PC-3 (cell line): ENCODE measurements around the gene RFX1. TPM values are rescaled to one million over a fixed set of nuclear protein-coding genes. Genes with fewer than 3 reads are reported as not detected.

ENCODE experiments used
- ATAC-seq: fragments of 200-7000 bp; cut with Tn5 transposase; 2 replicates; pipeline ENCODE4 v1.9.1; 2020; ENCODE audit warnings: mild to moderate bottlenecking, moderate library complexity
- BruUV-seq: library from RNA; stranded (reverse); fragments of 400-500 nt; replicated peaks from 2 replicates; lab custom pipeline; 2021; lab: Mats Ljungman, UMichigan
- CTCF ChIA-PET: fragments of 300-600 bp; sonication (Branson Sonifier 250); formaldehyde crosslinking; loops from one replicate; lab custom pipeline; 2022; ENCODE audit warnings: antibody characterized with exemption; lab: Charles Lee
- POLR2A ChIA-PET: fragments of 300-600 bp; sonication (Branson Sonifier 250); formaldehyde crosslinking; loops from one replicate; lab custom pipeline; 2022; ENCODE audit warnings: antibody characterized with exemption; ENCODE audit not compliant: unreplicated experiment; lab: Charles Lee
- DNase-seq: peaks from one replicate; pipeline ENCODE4 v3.0.0-alpha.2; 2015
- H2AFZ ChIP-seq: fragments of 300-600 bp; sonication (generic); 2 replicates; pipeline ENCODE4 v1.6.0; 2016; ENCODE audit warnings: antibody characterized with exemption, low read length
- H3F3A ChIP-seq: fragments of 300-600 bp; sonication (generic); one replicate; pipeline ENCODE4 v1.6.0; 2017; ENCODE audit warnings: antibody characterized with exemption, low read length, control low read depth, mild to moderate bottlenecking; ENCODE audit not compliant: unreplicated experiment
- H3K27ac ChIP-seq: fragments of 300-600 bp; sonication (generic); 2 replicates; pipeline ENCODE4 v1.5.1; 2016; ENCODE audit warnings: mild to moderate bottlenecking, low read length
- H3K27me3 ChIP-seq: fragments of 300-600 bp; sonication (generic); 2 replicates; pipeline ENCODE4 v1.6.1; 2016; ENCODE audit warnings: low read length, mixed read lengths
- H3K36me3 ChIP-seq: fragments of 300-600 bp; sonication (generic); 2 replicates; pipeline ENCODE4 v1.6.1; 2016; ENCODE audit warnings: low read depth, mixed run types, low read length, mixed read lengths
- H3K4me1 ChIP-seq: fragments of 300-600 bp; sonication (generic); 2 replicates; pipeline ENCODE4 v1.5.1; 2016; ENCODE audit warnings: low read length; ENCODE audit not compliant: insufficient read depth
- H3K4me2 ChIP-seq: fragments of 300-600 bp; sonication (generic); 2 replicates; pipeline ENCODE4 v1.6.0; 2016; ENCODE audit warnings: low read length
- H3K4me3 ChIP-seq: fragments of 300-600 bp; sonication (generic); 2 replicates; pipeline ENCODE4 v1.5.1; 2016; ENCODE audit warnings: mild to moderate bottlenecking, low read length, mixed read lengths
- H3K79me2 ChIP-seq: fragments of 300-600 bp; sonication (generic); 2 replicates; pipeline ENCODE4 v1.6.1; 2017; ENCODE audit warnings: low read length, mixed read lengths
- H3K9ac ChIP-seq: fragments of 300-600 bp; sonication (generic); 2 replicates; pipeline ENCODE4 v1.6.0; 2016; ENCODE audit warnings: mild to moderate bottlenecking, low read length
- H3K9me2 ChIP-seq: fragments of 300-600 bp; sonication (generic); replicated peaks from 2 replicates; pipeline ENCODE4 v1.6.1; 2016; ENCODE audit warnings: mixed run types, low read length, mixed read lengths
- H3K9me3 ChIP-seq: fragments of 300-600 bp; sonication (generic); 2 replicates; pipeline ENCODE4 v1.6.1; 2016; ENCODE audit warnings: low read length, mixed read lengths
- H4K20me1 ChIP-seq: fragments of 300-600 bp; sonication (generic); 2 replicates; pipeline ENCODE4 v1.6.1; 2016; ENCODE audit warnings: low read length, mixed read lengths
- CTCF ChIP-seq: fragments of 300-600 bp; sonication (generic); conservative IDR thresholded peaks from 2 replicates; pipeline ENCODE4 v1.5.1; 2017; ENCODE audit warnings: antibody characterized with exemption, low read depth, mild to moderate bottlenecking, low read length
- EZH2 ChIP-seq: fragments of 300-600 bp; sonication (generic); IDR thresholded peaks from one replicate; pipeline ENCODE4 v1.6.1; 2017; ENCODE audit warnings: antibody characterized with exemption, mild to moderate bottlenecking, low read length; ENCODE audit not compliant: unreplicated experiment
- EZH2phosphoT487 ChIP-seq: fragments of 300-600 bp; sonication (generic); IDR thresholded peaks from 2 replicates; pipeline ENCODE4 v1.6.1; 2018; ENCODE audit warnings: mild to moderate bottlenecking, antibody characterized with exemption, low read length, borderline replicate concordance
- intact Hi-C: fragments of 100-400 bp; cut with micrococcal nuclease; formaldehyde crosslinking; loops from 2 replicates; pipeline ENCODE4 v1.9.0; 2023
- total RNA-seq: library from RNA; depleted of rRNA; stranded (reverse); fragments of >200 nt; gene quantifications from 2 replicates; pipeline ENCODE4 v1.2.3, GENCODE V29; 2014

Gene RFX1
- total RNA-seq, 1 experiment from 2014 or later, result 7.5 TPM

- Histone ChIP-seq H3K4me3 (no peak overlapping the region), H3K36me3 (no peaks in the 10 kb centered on the region), H3F3A (no peaks in the 10 kb centered on the region), H4K20me1 (no peaks in the 10 kb centered on the region), H3K4me1 (0 out of 2 replicates have a peak, but pooled peaks cover 6% of the 10 kb centered on the region), H3K79me2 (no peaks in the 10 kb centered on the region), H3K27me3 (no peaks in the 10 kb centered on the region), H3K9me2 (no peaks in the 10 kb centered on the region), H3K4me2 (no peak overlapping the region), H3K9me3 (no peaks in the 10 kb centered on the region), H2AFZ (no peak overlapping the region), H3K9ac (no peak overlapping the region), H3K27ac (no peak overlapping the region)
- CTCF ChIA-PET, result interaction anchor here (0.6 kb wide), 2 partner anchors 21 to 253 kb away, joined by 4 read pairs; no protein-coding TSS in a partner anchor
- no TSS peak for BruUV-seq
- intact Hi-C loops, result no loop called here
- no peak for DNase-seq
- ATAC-seq, result no peak
- POLR2A ChIA-PET, result no interaction called here
- TF ChIP-seq EZH2phosphoT487 (no peak), CTCF (no peak), EZH2 (no peak)
These were observed 13.0 kb upstream of the RFX1 start for GRCh38 chr19:14019100-14019499.

GRCh38 chr19:14015524-14016035 is 9.5 kb upstream of the RFX1 start:
- H3F3A ChIP-seq, result no peaks in the 10 kb centered on the region
- H4K20me1 ChIP-seq, result no peaks in the 10 kb centered on the region
- no TSS peak for BruUV-seq
- no peak overlapping the region for H3K4me3 ChIP-seq
- POLR2A ChIA-PET, result no interaction called here
- no peaks in the 10 kb centered on the region for H3K36me3 ChIP-seq
- no peak overlapping the region for H3K27ac ChIP-seq
- intact Hi-C loops, result no loop called here
- H3K4me2 ChIP-seq, result no peak overlapping the region
- no peaks in the 10 kb centered on the region for H3K27me3 ChIP-seq
- no peak overlapping the region for H3K9ac ChIP-seq
- H3K4me1 ChIP-seq, result no peaks in the 10 kb centered on the region
- no peaks in the 10 kb centered on the region for H3K79me2 ChIP-seq
- H2AFZ ChIP-seq, result no peak overlapping the region
- TF ChIP-seq EZH2phosphoT487 (no peak), EZH2 (no peak)
- no peaks in the 10 kb centered on the region for H3K9me3 ChIP-seq
- CTCF ChIA-PET, result no interaction called here
- H3K9me2 ChIP-seq, result no peaks in the 10 kb centered on the region
- ATAC-seq (no peak), DNase-seq (no peak)

- no TSS peak for BruUV-seq
- Histone ChIP-seq H3K9ac (no peak overlapping the region), H3K9me3 (no peaks in the 10 kb centered on the region), H3K4me3 (no peak overlapping the region), H3K79me2 (no peaks in the 10 kb centered on the region), H4K20me1 (no peaks in the 10 kb centered on the region), H3K36me3 (no peaks in the 10 kb centered on the region), H3F3A (no peaks in the 10 kb centered on the region), H3K27me3 (no peaks in the 10 kb centered on the region), H3K4me2 (no peak overlapping the region), H3K27ac (no peak overlapping the region), H2AFZ (no peak overlapping the region), H3K9me2 (no peaks in the 10 kb centered on the region), H3K4me1 (peaks cover 5% of the 10 kb centered on the region)
- ChIA-PET POLR2A (no interaction called here), CTCF (no interaction called here)
- TF ChIP-seq CTCF, result no peak
- TF ChIP-seq EZH2, result no peak
- TF ChIP-seq EZH2phosphoT487, result no peak
- intact Hi-C loops, result no loop called here
- ATAC-seq, result no peak
- no peak for DNase-seq
These were observed 6.3 kb upstream of the RFX1 start for GRCh38 chr19:14012378-14012915.
